ENCODE measurements around the gene OR5L1. TPM values are rescaled to one million over a fixed set of nuclear protein-coding genes. Genes with fewer than 3 reads are reported as not detected.

Gene OR5L1
- total RNA-seq, 1 experiment from 2014 or later, result not detected

GRCh38 chr11:55773138-55773537 lies 38.0 kb upstream of the OR5L1 start, which contains the start of gene OR5D13:
Gene OR5D13, plus strand, starts transcription at chr11:55773438. Its CDS starts 0 bp downstream, at chr11:55773438.
- Histone ChIP-seq H3K79me2 (ENCODE audit: insufficient read depth, low read length) (no peaks in the 10 kb centered on the region), H3K4me1 (ENCODE audit: control insufficient read depth in 1 of 2, insufficient read depth in 2 of 2, low read length in 2 of 2) (no peaks in the 10 kb centered on the region), H3K9ac (ENCODE audit: low read length) (no peak within 1 kb of the TSS), H3K4me3 (replicated peaks in 1 of 2; ENCODE audit: low read depth in 1 of 2, low read length in 2 of 2) (no peak within 1 kb of the TSS), H4K20me1 (ENCODE audit: insufficient read depth) (no peaks in the 10 kb centered on the region), H3K9me2 (ENCODE audit: insufficient read depth) (no peaks in the 10 kb centered on the region), H2AFZ (ENCODE audit: low read depth, low read length, poor library complexity, severe bottlenecking) (no peak within 1 kb of the TSS), H3K9me3 (ENCODE audit: control insufficient read depth in 1 of 2, insufficient read depth in 1 of 2, low read depth in 1 of 2, low read length in 2 of 2) (peaks cover 0 to 15% of the 10 kb centered on the region in 2 experiments; a peak in 2 of 4 replicates), H3K4me2 (ENCODE audit: low read length) (no peak within 1 kb of the TSS), H3K27ac (ENCODE audit: low read depth, low read length) (no peak within 1 kb of the TSS), H3K27me3 (ENCODE audit: insufficient read depth, low read length) (no peaks in the 10 kb centered on the region), H3K36me3 (ENCODE audit: control insufficient read depth in 1 of 2, insufficient read depth in 2 of 2, low read length in 2 of 2) (no peaks in the 10 kb centered on the region)
- ATAC-seq, result no peak
- no TSS peak for BruUV-seq (replicated peaks)
- POLR2A ChIA-PET, result no interaction called here
- intact Hi-C loops (cut with micrococcal nuclease), result no loop called here
- no peak for TF ChIP-seq SP1 (IDR thresholded peaks at IDR 0.05; ENCODE audit: low read depth)
- DNase-seq (ENCODE audit: low read depth, low spot score), result no peak
- CTCF ChIA-PET, result no interaction called here
- RAD21 ChIA-PET (ENCODE audit: low non-redundant PET in 1 of 2, low total read pairs in 2 of 2, uncharacterized antibody in 2 of 2, unreplicated experiment in 2 of 2), result no interaction called here

- Histone ChIP-seq H3K9me3 (ENCODE audit: control insufficient read depth in 1 of 2, insufficient read depth in 1 of 2, low read depth in 1 of 2, low read length in 2 of 2) (peaks cover 8 to 12% of the 10 kb centered on the region in 2 experiments; a peak in 2 of 4 replicates), H3K4me3 (replicated peaks in 1 of 2; ENCODE audit: low read depth in 1 of 2, low read length in 2 of 2) (no peak overlapping the region), H3K9ac (ENCODE audit: low read length) (no peak overlapping the region), H3K27me3 (ENCODE audit: insufficient read depth, low read length) (no peaks in the 10 kb centered on the region), H3K4me2 (ENCODE audit: low read length) (no peak overlapping the region), H4K20me1 (ENCODE audit: insufficient read depth) (no peaks in the 10 kb centered on the region), H3K4me1 (ENCODE audit: control insufficient read depth in 1 of 2, insufficient read depth in 2 of 2, low read length in 2 of 2) (no peaks in the 10 kb centered on the region), H2AFZ (ENCODE audit: low read depth, low read length, poor library complexity, severe bottlenecking) (no peak overlapping the region), H3K27ac (ENCODE audit: low read depth, low read length) (no peak overlapping the region), H3K79me2 (ENCODE audit: insufficient read depth, low read length) (no peaks in the 10 kb centered on the region), H3K36me3 (ENCODE audit: control insufficient read depth in 1 of 2, insufficient read depth in 2 of 2, low read length in 2 of 2) (no peaks in the 10 kb centered on the region), H3K9me2 (ENCODE audit: insufficient read depth) (no peaks in the 10 kb centered on the region)
- ATAC-seq (no peak), DNase-seq (ENCODE audit: low read depth, low spot score) (no peak)
- ChIA-PET RAD21 (ENCODE audit: low non-redundant PET in 1 of 2, low total read pairs in 2 of 2, uncharacterized antibody in 2 of 2, unreplicated experiment in 2 of 2) (no interaction called here), CTCF (no interaction called here), POLR2A (no interaction called here)
- intact Hi-C loops (cut with micrococcal nuclease), result no loop called here
- BruUV-seq (replicated peaks), result no TSS peak
- TF ChIP-seq, protein P1, sequence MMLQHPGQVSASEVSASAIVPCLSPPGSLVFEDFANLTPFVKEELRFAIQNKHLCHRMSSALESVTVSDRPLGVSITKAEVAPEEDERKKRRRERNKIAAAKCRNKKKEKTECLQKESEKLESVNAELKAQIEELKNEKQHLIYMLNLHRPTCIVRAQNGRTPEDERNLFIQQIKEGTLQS (IDR thresholded peaks at IDR 0.05), result no peak
- TF ChIP-seq REST (IDR thresholded peaks at IDR 0.05; ENCODE audit: low read depth), result no peak
- no peak for TF ChIP-seq SP1 (IDR thresholded peaks at IDR 0.05; ENCODE audit: low read depth)
- TF ChIP-seq CEBPB (IDR thresholded peaks at IDR 0.05; ENCODE audit: low read depth), result no peak
- TF ChIP-seq, protein P2, sequence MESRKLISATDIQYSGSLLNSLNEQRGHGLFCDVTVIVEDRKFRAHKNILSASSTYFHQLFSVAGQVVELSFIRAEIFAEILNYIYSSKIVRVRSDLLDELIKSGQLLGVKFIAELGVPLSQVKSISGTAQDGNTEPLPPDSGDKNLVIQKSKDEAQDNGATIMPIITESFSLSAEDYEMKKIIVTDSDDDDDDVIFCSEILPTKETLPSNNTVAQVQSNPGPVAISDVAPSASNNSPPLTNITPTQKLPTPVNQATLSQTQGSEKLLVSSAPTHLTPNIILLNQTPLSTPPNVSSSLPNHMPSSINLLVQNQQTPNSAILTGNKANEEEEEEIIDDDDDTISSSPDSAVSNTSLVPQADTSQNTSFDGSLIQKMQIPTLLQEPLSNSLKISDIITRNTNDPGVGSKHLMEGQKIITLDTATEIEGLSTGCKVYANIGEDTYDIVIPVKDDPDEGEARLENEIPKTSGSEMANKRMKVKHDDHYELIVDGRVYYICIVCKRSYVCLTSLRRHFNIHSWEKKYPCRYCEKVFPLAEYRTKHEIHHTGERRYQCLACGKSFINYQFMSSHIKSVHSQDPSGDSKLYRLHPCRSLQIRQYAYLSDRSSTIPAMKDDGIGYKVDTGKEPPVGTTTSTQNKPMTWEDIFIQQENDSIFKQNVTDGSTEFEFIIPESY (IDR thresholded peaks at IDR 0.05; ENCODE audit: extremely low read depth, insufficient replicate concordance, low read length), result no peak
- TF ChIP-seq, protein P3, sequence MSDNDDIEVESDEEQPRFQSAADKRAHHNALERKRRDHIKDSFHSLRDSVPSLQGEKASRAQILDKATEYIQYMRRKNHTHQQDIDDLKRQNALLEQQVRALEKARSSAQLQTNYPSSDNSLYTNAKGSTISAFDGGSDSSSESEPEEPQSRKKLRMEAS (IDR thresholded peaks at IDR 0.05), result no peak
- no peak for TF ChIP-seq ELF1 (IDR thresholded peaks at IDR 0.05; ENCODE audit: borderline replicate concordance, low read depth)
- TF ChIP-seq RAD21 (IDR thresholded peaks at IDR 0.05; ENCODE audit: low read depth), result no peak
- TF ChIP-seq EGR1 (IDR thresholded peaks at IDR 0.05; ENCODE audit: low read depth), result no peak
- TF ChIP-seq POLR2AphosphoS5 (IDR thresholded peaks at IDR 0.05; ENCODE audit: low read depth, low read length), result no peak
- no peak for TF ChIP-seq EZH2phosphoT487 (IDR thresholded peaks at IDR 0.05; ENCODE audit: borderline replicate concordance)
- no peak for TF ChIP-seq EZH2 (IDR thresholded peaks at IDR 0.05)
- no peak for TF ChIP-seq FOSL1 (IDR thresholded peaks at IDR 0.05; ENCODE audit: low read depth)
Observed at GRCh38 chr11:55791606-55792005, 19.6 kb upstream of the OR5L1 start.
